Sigmoid colon (tissue), 7 donors: ENCODE measurements around the gene ELOVL5. TPM values are rescaled to one million over a fixed set of nuclear protein-coding genes. Genes with fewer than 3 reads are reported as not detected.
"Not testable (repeated sequence)": the region's sequence is repeated elsewhere in the genome, so short reads cannot be mapped to it uniquely, and the experiment has no call there.

Experiments
- DNase-seq: peaks from one replicate; pipeline ENCODE4 v3.0.0-alpha.2; 2019
- H3K27ac ChIP-seq, 4 donors: fragments of 200-600 bp; sonication (generic); one replicate each; pipeline ENCODE4 v1.5.1; 2016 to 2019; ENCODE audit warnings: mild to moderate bottlenecking in 1 of 4
- H3K27me3 ChIP-seq, 3 donors: fragments of 200-600 bp; sonication (generic); one replicate each; pipeline ENCODE4 v1.5.1; 2019; ENCODE audit warnings: mild to moderate bottlenecking in 1 of 3
- H3K36me3 ChIP-seq, 4 donors: fragments of 200-600 bp; sonication (generic); one replicate each; pipeline ENCODE4 v1.5.1; 2016 to 2019
- H3K4me1 ChIP-seq, 4 donors: fragments of 200-600 bp; sonication (generic); one replicate each; pipeline ENCODE4 v1.5.1; 2017 to 2019
- H3K4me3 ChIP-seq, 4 donors: fragments of 200-600 bp; sonication (generic); one replicate each; pipeline ENCODE4 v1.5.1; 2017 to 2019; ENCODE audit warnings: mild to moderate bottlenecking in 2 of 4, moderate library complexity in 1 of 4
- H3K9me3 ChIP-seq, 4 donors: fragments of 200-600 bp in 3 of 4; sonication (generic) in 3 of 4; one replicate each; pipeline versions ENCODE4 v1.5.1 to v1.6.1; 2013 to 2019
- CTCF ChIP-seq, 4 experiments: fragments of 450-650 bp in 3 of 4; fragments of 200-600 bp in 1 of 4; IDR thresholded peaks; one replicate each; pipeline ENCODE4 v1.5.1; 2016 to 2019; ENCODE audit warnings: antibody characterized with exemption in 4 of 4, mild to moderate bottlenecking in 3 of 4, moderate library complexity in 2 of 4
- EP300 ChIP-seq, 4 donors: sonication (generic); formaldehyde crosslinking; IDR thresholded peaks; one replicate each; pipeline ENCODE4 v1.6.1; 2017; ENCODE audit warnings: antibody characterized with exemption in 4 of 4
- POLR2A ChIP-seq, 2 donors: fragments of 450-650 bp; IDR thresholded peaks; one replicate each; pipeline ENCODE4 v1.6.1; 2016; ENCODE audit warnings: antibody characterized with exemption in 2 of 2, mild to moderate bottlenecking in 2 of 2, moderate library complexity in 2 of 2
- POLR2AphosphoS5 ChIP-seq, 4 donors: sonication (generic); formaldehyde crosslinking; IDR thresholded peaks; one replicate each; pipeline ENCODE4 v1.6.1; 2017; ENCODE audit warnings: antibody characterized with exemption in 4 of 4
- WGBS, 2 donors: extraction: QIAGEN DNeasy Blood & Tissue Kit; methylation state at CpG; one replicate each; pipeline ENCODE4 v1.1.7; 2013; 5-methylcytosine and 5-hydroxymethylcytosine counted together
- intact Hi-C: fragments of 100-400 bp; cut with DNase I; formaldehyde crosslinking; loops from one replicate; pipeline ENCODE4 v1.15.1; 2023
- polyA plus RNA-seq, 3 donors: library from polyadenylated mRNA; stranded (reverse); fragments of 200-250 nt; gene quantifications; one replicate each; pipeline ENCODE4 v1.2.3, GENCODE V29; 2013
- total RNA-seq, 4 donors: library from RNA; depleted of rRNA; stranded (reverse); fragments of >200 nt; gene quantifications; one replicate each; pipeline ENCODE4 v1.1.0, GENCODE V29; 2016
- donor health status: healthy with polysubstance abuse.
- donor health status: Bipolar disorder and iron deficiency.
- donor health status: healthy.

ELOVL5 gene
- total and polyA plus RNA-seq, 7 donors, result 7.2 to 73.8 (median 54.3) TPM

GRCh38 chr6:53347921-53348370 is 804 bp downstream of the ELOVL5 start:
- Histone ChIP-seq H3K27ac (peak overlapping the region; percentile 91 to 100 (median 100)), H3K4me3 (peak overlapping the region; percentile 67 to 99 (median 90)), H3K4me1 (peaks cover 0 to 36% (median 23%) of the 10 kb centered on the region in 4 donors), H3K27me3 (no peaks in the 10 kb centered on the region), H3K9me3 (no peaks in the 10 kb centered on the region), H3K36me3 (no peaks in the 10 kb centered on the region)
- WGBS, 2 donors, result 0% methylated on average over 38 of the region's 38 CpGs
- DNase-seq, result peak; percentile 91
- intact Hi-C loops, result loop anchor here (5.0 kb wide), 3 partner anchors 46 to 356 kb away; partner anchors contain the start of gene GCLC
- TF ChIP-seq CTCF (IDR thresholded peaks at IDR 0.05), result no peak
- TF ChIP-seq POLR2A (IDR thresholded peaks at IDR 0.05), result peak in 1 of 2 donors; percentile 35
- TF ChIP-seq POLR2AphosphoS5 (IDR thresholded peaks at IDR 0.05), result peak; percentile 31 to 79 (median 61)
- TF ChIP-seq EP300 (IDR thresholded peaks at IDR 0.05), result no peak

GRCh38 chr6:53347250-53347920 is 1.4 kb downstream of the ELOVL5 start:
- no peaks in the 10 kb centered on the region for H3K27me3 ChIP-seq
- intact Hi-C loops, result loop anchor here (5.0 kb wide), 3 partner anchors 45 to 355 kb away; partner anchors contain the start of gene GCLC
- peak overlapping the region; percentile 67 to 99 (median 90) for H3K4me3 ChIP-seq
- H3K4me1 ChIP-seq, result peaks cover 0 to 42% (median 29%) of the 10 kb centered on the region in 4 donors
- H3K36me3 ChIP-seq, result no peaks in the 10 kb centered on the region
- DNase-seq, result no peak
- no peaks in the 10 kb centered on the region for H3K9me3 ChIP-seq
- 1% methylated on average over 23 of the region's 23 CpGs for WGBS, 2 donors
- H3K27ac ChIP-seq, result peak overlapping the region; percentile 91 to 100 (median 100)
- TF ChIP-seq POLR2A (IDR thresholded peaks at IDR 0.05) (no peak), POLR2AphosphoS5 (IDR thresholded peaks at IDR 0.05) (no peak), EP300 (IDR thresholded peaks at IDR 0.05) (no peak), CTCF (IDR thresholded peaks at IDR 0.05) (no peak)

DNA sequence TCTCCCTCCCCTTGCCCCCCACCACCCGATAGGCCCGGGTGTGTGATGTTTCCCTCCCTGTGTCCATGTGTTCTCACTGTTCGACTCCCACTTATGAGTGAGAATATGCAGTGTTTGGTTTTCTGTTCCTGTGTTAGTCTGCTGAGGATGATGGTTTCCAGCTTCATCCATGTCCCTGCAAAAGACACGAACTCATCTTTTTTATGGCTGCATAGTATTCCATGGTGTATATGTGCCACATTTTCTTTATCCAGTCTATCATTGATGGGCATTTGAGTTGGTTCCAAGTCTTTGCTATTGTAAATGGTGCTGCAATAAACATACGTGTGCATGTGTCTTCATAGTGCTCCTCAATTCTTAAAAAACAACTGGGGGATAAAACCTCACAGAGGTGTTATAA is 2.7 kb downstream of the ELOVL5 start:
- DNase-seq, H3K27me3 ChIP-seq, H3K27ac ChIP-seq, H3K36me3 ChIP-seq, H3K4me3 ChIP-seq, H3K9me3 ChIP-seq: not testable (repeated sequence)
- 95 to 97% methylated on average over 5 of the region's 5 CpGs for WGBS, 2 donors
- intact Hi-C loops, result loop anchor here (5.0 kb wide), 3 partner anchors 44 to 354 kb away; partner anchors contain the start of gene GCLC
- peaks cover 0 to 55% (median 38%) of the 10 kb centered on the region in 4 donors for H3K4me1 ChIP-seq

GRCh38 chr6:53344969-53345368 is 3.8 kb downstream of the ELOVL5 start:
- 44 to 81% methylated on average over 1 of the region's 1 CpG for WGBS, 2 donors
- Histone ChIP-seq H3K27me3 (no peaks in the 10 kb centered on the region), H3K4me3 (no peak overlapping the region), H3K4me1 (peaks cover 0 to 66% (median 44%) of the 10 kb centered on the region in 4 donors), H3K9me3 (no peaks in the 10 kb centered on the region), H3K27ac (no peak overlapping the region), H3K36me3 (no peaks in the 10 kb centered on the region)
- intact Hi-C loops, result loop anchor here (5.0 kb wide), 3 partner anchors 43 to 353 kb away; partner anchors contain the start of gene GCLC
- TF ChIP-seq EP300 (IDR thresholded peaks at IDR 0.05) (no peak), CTCF (IDR thresholded peaks at IDR 0.05) (no peak)
- no peak for DNase-seq

GRCh38 chr6:53343092-53343491 is 5.7 kb downstream of the ELOVL5 start:
- no peak for TF ChIP-seq POLR2AphosphoS5 (IDR thresholded peaks at IDR 0.05)
- no peak for TF ChIP-seq POLR2A (IDR thresholded peaks at IDR 0.05)
- TF ChIP-seq CTCF (IDR thresholded peaks at IDR 0.05), result no peak
- DNase-seq, result no peak
- H3K36me3 ChIP-seq, result no peaks in the 10 kb centered on the region
- no peaks in the 10 kb centered on the region for H3K27me3 ChIP-seq
- H3K4me1 ChIP-seq, result peaks cover 0 to 84% (median 42%) of the 10 kb centered on the region in 4 donors
- H3K27ac ChIP-seq, result peak overlapping the region in 2 of 4 donors; percentile 6 to 14
- intact Hi-C loops, result no loop called here
- no peaks in the 10 kb centered on the region for H3K9me3 ChIP-seq
- 83% methylated on average over 3 of the region's 3 CpGs for WGBS, 2 donors
- H3K4me3 ChIP-seq, result no peak overlapping the region
